HepG2 (cell line): ENCODE data around the gene THADA. TPM values are rescaled to one million over a fixed set of nuclear protein-coding genes. Genes with fewer than 3 reads are reported as not detected.

ENCODE experiments used
- HMGXB4 ChIP-seq, 2 experiments: sonication (generic) in 1 of 2; formaldehyde crosslinking in 1 of 2; IDR thresholded peaks; 2 replicates each; pipeline versions ENCODE4 v1.4.0 to v1.6.1; 2018 to 2020; ENCODE audit warnings: missing genetic modification reagents in 2 of 2, borderline replicate concordance in 1 of 2, low read depth in 1 of 2, mild to moderate bottlenecking in 1 of 2, missing biosample characterization in 1 of 2
- JUND ChIP-seq: sonication (generic); formaldehyde crosslinking; IDR thresholded peaks from 2 replicates; pipeline ENCODE4 v1.8.0; 2022; ENCODE audit warnings: mild to moderate bottlenecking, missing genetic modification reagents
- LCORL ChIP-seq, 2 experiments: fragments of 450-650 bp in 1 of 2; sonication (generic) in 1 of 2; formaldehyde crosslinking in 1 of 2; IDR thresholded peaks; 2 replicates each; pipeline versions ENCODE4 v1.5.0 to v1.6.1; 2017 to 2020; ENCODE audit warnings: antibody characterized with exemption in 1 of 2, missing genetic modification reagents in 1 of 2
- MIER3 ChIP-seq: IDR thresholded peaks from 2 replicates; pipeline ENCODE4 v1.6.1; 2016; ENCODE audit warnings: missing compliant biosample characterization, borderline replicate concordance
- PCBP1 ChIP-seq: fragments of 200-400 bp; formaldehyde crosslinking; IDR thresholded peaks from 2 replicates; pipeline ENCODE4 v1.6.1; 2017; ENCODE audit warnings: mild to moderate bottlenecking, low read depth, low read length, borderline replicate concordance
- PRDM10 ChIP-seq: sonication (generic); formaldehyde crosslinking; IDR thresholded peaks from 2 replicates; pipeline ENCODE4 v1.4.0; 2020; ENCODE audit warnings: low read depth, missing genetic modification reagents
- PRDM4 ChIP-seq: sonication (generic); formaldehyde crosslinking; IDR thresholded peaks from 2 replicates; pipeline ENCODE4 v1.9.0; 2021; ENCODE audit warnings: missing genetic modification reagents, borderline replicate concordance
- TBP ChIP-seq: sonication (generic); formaldehyde crosslinking; IDR thresholded peaks from 2 replicates; pipeline ENCODE4 v1.5.0; 2020; ENCODE audit warnings: missing genetic modification reagents
- TCF12 ChIP-seq, 2 experiments: fragments of 450-650 bp in 1 of 2; sonication (generic) in 1 of 2; formaldehyde crosslinking in 1 of 2; IDR thresholded peaks; 2 replicates each; pipeline versions ENCODE4 v1.6.1 to v1.8.0; 2017 to 2022; ENCODE audit warnings: antibody characterized with exemption in 1 of 2, mild to moderate bottlenecking in 1 of 2, missing genetic modification reagents in 1 of 2, moderate library complexity in 1 of 2
- TGIF2 ChIP-seq: IDR thresholded peaks from 2 replicates; pipeline ENCODE4 v1.6.1; 2016; ENCODE audit warnings: control low read depth, missing compliant biosample characterization
- ZNF235 ChIP-seq: sonication (generic); formaldehyde crosslinking; IDR thresholded peaks from 2 replicates; pipeline ENCODE4 v1.8.1; 2023; ENCODE audit warnings: mild to moderate bottlenecking, missing genetic modification reagents, borderline replicate concordance
- ZNF274 ChIP-seq: sonication (generic); formaldehyde crosslinking; IDR thresholded peaks from 2 replicates; pipeline ENCODE4 v1.5.1; 2020; ENCODE audit warnings: mild to moderate bottlenecking, missing genetic modification reagents
- ZNF33B ChIP-seq: sonication (generic); formaldehyde crosslinking; IDR thresholded peaks from 2 replicates; pipeline ENCODE4 v1.5.1; 2020; ENCODE audit warnings: mild to moderate bottlenecking, missing genetic modification reagents
- ZNF660 ChIP-seq: sonication (generic); formaldehyde crosslinking; IDR thresholded peaks from 2 replicates; pipeline ENCODE4 v1.5.1; 2020; ENCODE audit warnings: mild to moderate bottlenecking, low read depth, missing genetic modification reagents, borderline replicate concordance
- ZNF720 ChIP-seq: sonication (generic); formaldehyde crosslinking; IDR thresholded peaks from 2 replicates; pipeline ENCODE4 v1.4.0; 2020; ENCODE audit warnings: missing genetic modification reagents
- ZNF75D ChIP-seq: sonication (generic); formaldehyde crosslinking; IDR thresholded peaks from 2 replicates; pipeline ENCODE4 v1.8.1; 2023; ENCODE audit warnings: missing genetic modification reagents, mild to moderate bottlenecking, borderline replicate concordance
- ZUFSP ChIP-seq: sonication (generic); formaldehyde crosslinking; IDR thresholded peaks from 2 replicates; pipeline ENCODE4 v1.9.0; 2021; ENCODE audit warnings: missing genetic modification reagents, mild to moderate bottlenecking, borderline replicate concordance
- polyA plus RNA-seq, 8 experiments: library from polyadenylated mRNA; depleted of rRNA in 3 of 8; stranded (reverse) in 7 of 8; unstranded in 1 of 8; fragments of >200 nt; fragmentation: Illumina TruSeq in 4 of 8; extraction: Trizol in 4 of 8; gene quantifications; 2 replicates each; pipeline versions ENCODE4 v1.2.1 to v1.2.3, GENCODE V29; 2011 to 2016; ENCODE audit warnings: low read depth in 4 of 8, missing spikeins in 1 of 8, mixed read lengths in 1 of 8; ENCODE audit not compliant: insufficient read depth in 1 of 8
- total RNA-seq, 5 experiments: library from RNA; depleted of rRNA; stranded (reverse); fragments of >200 nt; fragmentation: Illumina TruSeq; extraction: Trizol; gene quantifications; 2 replicates each; pipeline ENCODE4 v1.2.3, GENCODE V29; 2016; ENCODE audit warnings: low read depth in 1 of 5

The THADA gene
- total and polyA plus RNA-seq, 2 of the 13 experiments (the other 11 are each of a cell fraction or from before 2014, with no cell fraction given) = 12.7 to 21.7 TPM

- no peak for TF ChIP-seq TCF12 (IDR thresholded peaks at IDR 0.05)
- peak; percentile 78; the same call in 1 of the 2 replicates for TF ChIP-seq TCF12 (CRISPR knock-in tag; IDR thresholded peaks at IDR 0.05)
- TF ChIP-seq ZNF33B (CRISPR knock-in tag) = peak; percentile 94
- TF ChIP-seq LCORL (IDR thresholded peaks at IDR 0.05) = no peak
- peak; percentile 59; the same call in 1 of the 2 replicates for TF ChIP-seq LCORL (CRISPR knock-in tag; IDR thresholded peaks at IDR 0.05)
- no peak for TF ChIP-seq ZNF660
- peak; percentile 66 to 90; a peak in 3 of 4 replicates for TF ChIP-seq HMGXB4 (CRISPR knock-in tag; IDR thresholded peaks at IDR 0.05; ENCODE audit: borderline replicate concordance in 1 of 2, low read depth in 1 of 2)
- TF ChIP-seq TBP (CRISPR knock-in tag) = no peak
- TF ChIP-seq PCBP1 = 0 out of 2 replicates have a peak, but pooled peaks have one; percentile 43
- peak; percentile 86; the same call in 1 of the 2 replicates for TF ChIP-seq ZNF235
- TF ChIP-seq ZUFSP (CRISPR knock-in tag) = no peak
- TF ChIP-seq ZNF75D = 0 out of 2 replicates have a peak, but pooled peaks have one; percentile 50
- TF ChIP-seq ZNF274 (CRISPR knock-in tag) = peak; percentile 77
- TF ChIP-seq ZNF720 (CRISPR knock-in tag) = no peak
- TF ChIP-seq JUND (CRISPR knock-in tag) = no peak
- TF ChIP-seq PRDM4 (CRISPR knock-in tag) = 0 out of 2 replicates have a peak, but pooled peaks have one; percentile 26
- TF ChIP-seq MIER3 = no peak; the same call in 1 of the 2 replicates
- peak; percentile 73; the same call in 1 of the 2 replicates for TF ChIP-seq TGIF2 (CRISPR knock-in tag)
- TF ChIP-seq PRDM10 (CRISPR knock-in tag) = no peak; the same call in 1 of the 2 replicates
These were observed 376.2 kb downstream of the THADA start (continued) for GRCh38 chr2:43219383-43220228.
